ENCODE data around the gene HMCN2. TPM values are rescaled to one million over a fixed set of nuclear protein-coding genes. Genes with fewer than 3 reads are reported as not detected.

The HMCN2 gene
- polyA plus RNA-seq, 2 of the 4 experiments (the other 2 are of a cell fraction): 0.01 TPM; not detected in 1

DNA sequence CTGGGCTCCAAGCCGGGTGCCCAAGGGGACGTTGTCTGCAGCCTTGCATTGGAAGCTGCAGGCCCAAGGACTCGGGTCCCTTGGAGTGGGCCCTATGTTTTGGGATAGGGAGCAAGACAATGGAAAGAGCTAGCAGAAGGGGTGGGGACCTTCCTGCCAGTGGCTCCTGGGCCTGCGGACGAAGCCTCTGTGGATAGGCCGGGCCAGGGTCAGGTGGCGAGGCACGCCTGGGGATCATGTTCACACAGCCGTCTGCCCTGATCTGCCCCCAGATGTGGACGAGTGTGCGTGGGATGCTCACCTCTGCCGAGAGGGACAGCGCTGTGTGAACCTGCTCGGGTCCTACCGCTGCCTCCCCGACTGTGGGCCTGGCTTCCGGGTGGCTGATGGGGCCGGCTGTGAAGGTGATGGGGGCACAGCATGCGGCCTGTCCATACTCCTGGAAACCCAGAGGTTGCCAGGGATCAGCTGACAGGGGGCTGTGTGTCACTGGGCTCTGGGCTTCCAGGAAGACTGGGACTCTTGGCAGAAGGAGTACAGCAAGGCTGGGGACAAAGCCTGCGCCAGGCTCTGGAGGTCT, 162.6 kb downstream of the HMCN2 start:
- ChIA-PET POLR2A (no interaction called here), CTCF (interaction anchor here (1.0 to 1.4 kb wide), 2 partner anchors 32 to 84 kb away, joined by 3 read pairs; no protein-coding TSS in a partner anchor)

DNA sequence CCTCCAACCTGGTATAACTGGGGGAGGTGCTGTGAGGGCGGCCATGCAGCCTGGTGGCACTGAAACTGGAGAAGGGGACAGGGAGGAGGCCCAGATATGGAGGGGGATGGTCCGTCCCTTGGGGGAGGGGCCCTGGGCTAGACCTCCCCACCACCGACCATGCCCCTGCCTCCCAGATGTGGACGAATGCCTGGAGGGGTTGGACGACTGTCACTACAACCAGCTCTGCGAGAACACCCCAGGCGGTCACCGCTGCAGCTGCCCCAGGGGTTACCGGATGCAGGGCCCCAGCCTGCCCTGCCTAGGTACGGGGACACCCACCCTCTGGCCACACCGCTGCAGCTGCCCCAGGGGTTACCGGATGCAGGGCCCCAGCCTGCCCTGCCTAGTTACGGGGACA, 163.8 kb downstream of the HMCN2 start:
- Histone ChIP-seq H3K9me3 (no peaks in the 10 kb centered on the region), H3K4me3 (no peak overlapping the region), H3K4me1 (peaks cover 12% of the 10 kb centered on the region; the same call in 2 of the 3 replicates), H3K27ac (no peak overlapping the region), H3K4me2 (no peak overlapping the region)
- WGBS (ENCODE audit: missing lambda C conversion rate): 64% methylated on average over 11 of the region's 13 CpGs
- POLR2A ChIA-PET: no interaction called here
- CTCF ChIA-PET: interaction anchor here (0.9 kb wide), 1 partner anchor 31 kb away, joined by 3 read pairs; no protein-coding TSS in a partner anchor
- FAIRE-seq (no peak), ATAC-seq (no peak), DNase-seq (ENCODE audit: low read depth in 1 of 2, low spot score in 1 of 2) (no peak)
- TF ChIP-seq MAZ (IDR thresholded peaks at IDR 0.05; ENCODE audit: borderline replicate concordance, low read depth, low read length) (no peak), BHLHE40 (IDR thresholded peaks at IDR 0.05; ENCODE audit: low read depth, low read length) (no peak)
- TF ChIP-seq, protein P1, sequence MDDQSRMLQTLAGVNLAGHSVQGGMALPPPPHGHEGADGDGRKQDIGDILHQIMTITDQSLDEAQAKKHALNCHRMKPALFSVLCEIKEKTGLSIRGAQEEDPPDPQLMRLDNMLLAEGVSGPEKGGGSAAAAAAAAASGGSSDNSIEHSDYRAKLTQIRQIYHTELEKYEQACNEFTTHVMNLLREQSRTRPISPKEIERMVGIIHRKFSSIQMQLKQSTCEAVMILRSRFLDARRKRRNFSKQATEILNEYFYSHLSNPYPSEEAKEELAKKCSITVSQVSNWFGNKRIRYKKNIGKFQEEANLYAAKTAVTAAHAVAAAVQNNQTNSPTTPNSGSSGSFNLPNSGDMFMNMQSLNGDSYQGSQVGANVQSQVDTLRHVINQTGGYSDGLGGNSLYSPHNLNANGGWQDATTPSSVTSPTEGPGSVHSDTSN (IDR thresholded peaks at IDR 0.05): no peak

More for the DNA sequence above, 162.6 kb downstream of the HMCN2 start:
- FAIRE-seq (no peak), DNase-seq (ENCODE audit: low read depth in 1 of 2, low spot score in 1 of 2) (no peak), ATAC-seq (no peak)
- no peaks in the 10 kb centered on the region for H3K9me3 ChIP-seq
- no peak overlapping the region for H3K27ac ChIP-seq
- TF ChIP-seq, protein P2, sequence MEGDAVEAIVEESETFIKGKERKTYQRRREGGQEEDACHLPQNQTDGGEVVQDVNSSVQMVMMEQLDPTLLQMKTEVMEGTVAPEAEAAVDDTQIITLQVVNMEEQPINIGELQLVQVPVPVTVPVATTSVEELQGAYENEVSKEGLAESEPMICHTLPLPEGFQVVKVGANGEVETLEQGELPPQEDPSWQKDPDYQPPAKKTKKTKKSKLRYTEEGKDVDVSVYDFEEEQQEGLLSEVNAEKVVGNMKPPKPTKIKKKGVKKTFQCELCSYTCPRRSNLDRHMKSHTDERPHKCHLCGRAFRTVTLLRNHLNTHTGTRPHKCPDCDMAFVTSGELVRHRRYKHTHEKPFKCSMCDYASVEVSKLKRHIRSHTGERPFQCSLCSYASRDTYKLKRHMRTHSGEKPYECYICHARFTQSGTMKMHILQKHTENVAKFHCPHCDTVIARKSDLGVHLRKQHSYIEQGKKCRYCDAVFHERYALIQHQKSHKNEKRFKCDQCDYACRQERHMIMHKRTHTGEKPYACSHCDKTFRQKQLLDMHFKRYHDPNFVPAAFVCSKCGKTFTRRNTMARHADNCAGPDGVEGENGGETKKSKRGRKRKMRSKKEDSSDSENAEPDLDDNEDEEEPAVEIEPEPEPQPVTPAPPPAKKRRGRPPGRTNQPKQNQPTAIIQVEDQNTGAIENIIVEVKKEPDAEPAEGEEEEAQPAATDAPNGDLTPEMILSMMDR (IDR thresholded peaks at IDR 0.05): no peak
- TF ChIP-seq, protein P3, sequence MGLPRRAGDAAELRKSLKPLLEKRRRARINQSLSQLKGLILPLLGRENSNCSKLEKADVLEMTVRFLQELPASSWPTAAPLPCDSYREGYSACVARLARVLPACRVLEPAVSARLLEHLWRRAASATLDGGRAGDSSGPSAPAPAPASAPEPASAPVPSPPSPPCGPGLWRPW (IDR thresholded peaks at IDR 0.05): no peak
- no peak for TF ChIP-seq EP300 (IDR thresholded peaks at IDR 0.05)
- TF ChIP-seq, protein P4, sequence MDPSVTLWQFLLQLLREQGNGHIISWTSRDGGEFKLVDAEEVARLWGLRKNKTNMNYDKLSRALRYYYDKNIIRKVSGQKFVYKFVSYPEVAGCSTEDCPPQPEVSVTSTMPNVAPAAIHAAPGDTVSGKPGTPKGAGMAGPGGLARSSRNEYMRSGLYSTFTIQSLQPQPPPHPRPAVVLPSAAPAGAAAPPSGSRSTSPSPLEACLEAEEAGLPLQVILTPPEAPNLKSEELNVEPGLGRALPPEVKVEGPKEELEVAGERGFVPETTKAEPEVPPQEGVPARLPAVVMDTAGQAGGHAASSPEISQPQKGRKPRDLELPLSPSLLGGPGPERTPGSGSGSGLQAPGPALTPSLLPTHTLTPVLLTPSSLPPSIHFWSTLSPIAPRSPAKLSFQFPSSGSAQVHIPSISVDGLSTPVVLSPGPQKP (IDR thresholded peaks at IDR 0.05; ENCODE audit: low read depth, low read length): no peak
- no peak overlapping the region for H3K4me3 ChIP-seq
- 88% methylated on average over 19 of the region's 20 CpGs for WGBS (ENCODE audit: missing lambda C conversion rate)
- H3K4me2 ChIP-seq: no peak overlapping the region
- peaks cover 8% of the 10 kb centered on the region; the same call in 1 of the 3 replicates for H3K4me1 ChIP-seq

DNA sequence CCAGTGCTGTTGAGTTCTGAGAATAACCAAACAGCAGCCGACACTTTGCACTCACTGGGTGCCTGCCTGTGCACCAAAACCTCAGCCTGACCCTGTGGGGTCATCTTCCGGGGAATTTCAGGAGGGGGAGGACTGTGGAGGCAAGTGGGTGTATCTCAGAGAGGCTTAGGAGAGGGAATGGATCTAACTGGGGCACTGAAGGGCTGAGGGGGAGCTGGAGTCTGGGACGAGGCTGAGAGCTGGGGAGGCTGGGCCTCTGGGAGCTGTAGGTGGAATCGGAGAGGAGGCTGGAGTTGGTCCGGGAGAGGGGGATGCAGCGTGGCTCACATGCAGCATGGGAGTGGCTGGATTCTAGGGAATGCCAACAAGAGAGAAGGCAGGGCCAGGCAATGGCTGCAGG, 164.3 kb downstream of the HMCN2 start:
- no peak overlapping the region for H3K4me2 ChIP-seq
- ATAC-seq (no peak), DNase-seq (ENCODE audit: low read depth in 1 of 2, low spot score in 1 of 2) (no peak), FAIRE-seq (no peak)
- TF ChIP-seq FOXS1 (CRISPR knock-in tag; IDR thresholded peaks at IDR 0.05) (no peak), POLR2A (IDR thresholded peaks at IDR 0.05; ENCODE audit: low read length) (no peak), ZC3H11A (IDR thresholded peaks at IDR 0.05) (no peak), GATA3 (IDR thresholded peaks at IDR 0.05; ENCODE audit: borderline replicate concordance) (no peak), POLR2AphosphoS2 (conservative IDR thresholded peaks at IDR 0.05; ENCODE audit: low read length) (no peak), ZFP36 (IDR thresholded peaks at IDR 0.05; ENCODE audit: borderline replicate concordance, partially characterized antibody) (no peak), CHD4 (IDR thresholded peaks at IDR 0.05; ENCODE audit: borderline replicate concordance) (no peak), BHLHE40 (IDR thresholded peaks at IDR 0.05; ENCODE audit: low read depth, low read length) (no peak), EHF (CRISPR knock-in tag; IDR thresholded peaks at IDR 0.05) (no peak), NPAS2 (CRISPR knock-in tag; IDR thresholded peaks at IDR 0.05; ENCODE audit: borderline replicate concordance) (no peak)
- TF ChIP-seq, protein P5, sequence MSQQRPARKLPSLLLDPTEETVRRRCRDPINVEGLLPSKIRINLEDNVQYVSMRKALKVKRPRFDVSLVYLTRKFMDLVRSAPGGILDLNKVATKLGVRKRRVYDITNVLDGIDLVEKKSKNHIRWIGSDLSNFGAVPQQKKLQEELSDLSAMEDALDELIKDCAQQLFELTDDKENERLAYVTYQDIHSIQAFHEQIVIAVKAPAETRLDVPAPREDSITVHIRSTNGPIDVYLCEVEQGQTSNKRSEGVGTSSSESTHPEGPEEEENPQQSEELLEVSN (IDR thresholded peaks at IDR 0.05; ENCODE audit: borderline replicate concordance, low read depth): no peak
- TF ChIP-seq, protein P6, sequence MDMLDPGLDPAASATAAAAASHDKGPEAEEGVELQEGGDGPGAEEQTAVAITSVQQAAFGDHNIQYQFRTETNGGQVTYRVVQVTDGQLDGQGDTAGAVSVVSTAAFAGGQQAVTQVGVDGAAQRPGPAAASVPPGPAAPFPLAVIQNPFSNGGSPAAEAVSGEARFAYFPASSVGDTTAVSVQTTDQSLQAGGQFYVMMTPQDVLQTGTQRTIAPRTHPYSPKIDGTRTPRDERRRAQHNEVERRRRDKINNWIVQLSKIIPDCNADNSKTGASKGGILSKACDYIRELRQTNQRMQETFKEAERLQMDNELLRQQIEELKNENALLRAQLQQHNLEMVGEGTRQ (IDR thresholded peaks at IDR 0.05): no peak
- POLR2A ChIA-PET: no interaction called here
- no peaks in the 10 kb centered on the region for H3K9me3 ChIP-seq
- H3K4me3 ChIP-seq: no peak overlapping the region
- CTCF ChIA-PET: no interaction called here
- no peak overlapping the region for H3K27ac ChIP-seq
- peaks cover 12% of the 10 kb centered on the region; the same call in 2 of the 3 replicates for H3K4me1 ChIP-seq
- WGBS (ENCODE audit: missing lambda C conversion rate): 83% methylated on average over 5 of the region's 6 CpGs
